ENCODE data around the gene KRTAP4-8. TPM values are rescaled to one million over a fixed set of nuclear protein-coding genes. Genes with fewer than 3 reads are reported as not detected.
"Not testable (repeated sequence)": the region's sequence is repeated elsewhere in the genome, so short reads cannot be mapped to it uniquely, and the experiment has no call there.

KRTAP4-8 gene
- total RNA-seq, 4 donors from 2014 or later = not detected

DNA sequence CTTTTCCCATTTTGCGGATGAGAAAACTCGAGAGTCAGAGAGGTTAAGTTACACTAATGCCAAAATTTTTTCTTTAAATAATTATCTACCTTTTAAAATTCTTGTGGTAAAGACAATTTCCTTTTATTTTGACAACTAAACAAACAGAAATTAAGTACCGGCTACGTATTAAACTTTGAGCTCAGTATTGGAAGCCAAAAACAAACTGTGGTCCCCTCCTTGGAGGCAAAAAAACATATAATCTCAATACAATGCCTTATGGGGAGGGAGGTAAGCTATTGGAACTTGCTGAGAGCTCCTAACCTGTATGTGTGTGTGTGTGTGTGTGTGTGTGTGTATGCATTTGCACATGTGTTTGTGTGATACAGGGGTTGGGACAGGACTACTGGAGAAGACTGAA lies 34.5 kb downstream of the KRTAP4-8 start:
- no peaks in the 10 kb centered on the region for H3K4me1 ChIP-seq
- no peak overlapping the region for H3K4me3 ChIP-seq
- TF ChIP-seq, protein P1, sequence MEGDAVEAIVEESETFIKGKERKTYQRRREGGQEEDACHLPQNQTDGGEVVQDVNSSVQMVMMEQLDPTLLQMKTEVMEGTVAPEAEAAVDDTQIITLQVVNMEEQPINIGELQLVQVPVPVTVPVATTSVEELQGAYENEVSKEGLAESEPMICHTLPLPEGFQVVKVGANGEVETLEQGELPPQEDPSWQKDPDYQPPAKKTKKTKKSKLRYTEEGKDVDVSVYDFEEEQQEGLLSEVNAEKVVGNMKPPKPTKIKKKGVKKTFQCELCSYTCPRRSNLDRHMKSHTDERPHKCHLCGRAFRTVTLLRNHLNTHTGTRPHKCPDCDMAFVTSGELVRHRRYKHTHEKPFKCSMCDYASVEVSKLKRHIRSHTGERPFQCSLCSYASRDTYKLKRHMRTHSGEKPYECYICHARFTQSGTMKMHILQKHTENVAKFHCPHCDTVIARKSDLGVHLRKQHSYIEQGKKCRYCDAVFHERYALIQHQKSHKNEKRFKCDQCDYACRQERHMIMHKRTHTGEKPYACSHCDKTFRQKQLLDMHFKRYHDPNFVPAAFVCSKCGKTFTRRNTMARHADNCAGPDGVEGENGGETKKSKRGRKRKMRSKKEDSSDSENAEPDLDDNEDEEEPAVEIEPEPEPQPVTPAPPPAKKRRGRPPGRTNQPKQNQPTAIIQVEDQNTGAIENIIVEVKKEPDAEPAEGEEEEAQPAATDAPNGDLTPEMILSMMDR (IDR thresholded peaks at IDR 0.05) = no peak
- no peak for DNase-seq
- H3K36me3 ChIP-seq = no peaks in the 10 kb centered on the region
- H3K9me3 ChIP-seq = no peaks in the 10 kb centered on the region
- H3K27ac ChIP-seq = no peak overlapping the region
- no peaks in the 10 kb centered on the region for H3K27me3 ChIP-seq

DNA sequence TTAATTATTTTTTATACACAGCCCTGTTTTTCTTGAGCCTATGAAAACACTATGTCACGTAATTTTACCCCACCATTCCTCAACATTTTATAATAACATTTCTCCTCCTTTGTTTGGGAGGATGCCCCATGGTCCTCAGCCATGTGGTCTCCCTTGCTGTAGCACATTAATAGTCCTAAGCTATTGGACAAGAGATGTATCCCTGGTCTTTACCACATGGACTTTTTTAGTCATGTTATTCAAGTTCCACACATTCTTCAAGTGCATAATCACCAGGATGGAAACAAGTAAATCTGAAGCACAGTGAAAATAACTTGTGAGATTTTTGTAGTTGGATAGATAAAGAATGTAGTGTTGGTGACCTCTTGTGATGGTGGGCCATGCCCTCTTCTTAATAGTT lies 36.0 kb downstream of the KRTAP4-8 start:
- Histone ChIP-seq H3K4me3 (no peak overlapping the region), H3K9me3 (no peaks in the 10 kb centered on the region), H3K36me3 (no peaks in the 10 kb centered on the region), H3K4me1 (no peaks in the 10 kb centered on the region), H3K27ac (no peak overlapping the region), H3K27me3 (no peaks in the 10 kb centered on the region)
- no peak for TF ChIP-seq POLR2A (IDR thresholded peaks at IDR 0.05)
- TF ChIP-seq, protein P1 (IDR thresholded peaks at IDR 0.05) = no peak
- no peak for DNase-seq

DNA sequence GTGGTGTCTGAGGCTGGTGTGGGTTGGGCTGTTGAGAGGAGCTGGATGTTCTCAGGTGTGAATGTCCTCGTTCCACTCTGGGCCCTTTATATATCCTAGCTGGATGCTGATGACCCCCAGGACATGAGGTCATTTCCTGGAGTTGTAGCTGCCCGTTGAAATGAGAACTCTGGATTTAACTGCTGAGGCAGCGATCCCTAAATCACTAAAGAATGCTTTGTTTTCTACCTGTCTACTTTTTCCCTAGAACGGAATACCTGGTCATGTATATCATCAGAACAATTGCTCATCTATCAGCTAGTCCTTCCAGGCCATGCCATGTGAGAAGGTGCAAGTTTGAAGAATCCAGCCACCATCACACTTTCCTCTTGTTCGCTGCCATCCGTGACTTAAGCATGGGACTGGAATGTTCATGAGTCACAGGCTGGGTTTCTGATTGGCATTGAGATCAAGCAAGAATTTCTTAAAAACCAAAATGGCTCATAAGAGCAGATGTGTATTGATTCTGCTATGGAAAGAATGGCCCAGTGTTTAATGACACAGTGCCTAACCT lies 37.8 kb downstream of the KRTAP4-8 start, which contains the start of gene KRTAP2-3:
KRTAP2-3 (minus strand) TSS at position 63 of the 553 bp plus-strand sequence. CDS start 64 bp downstream, outside the sequence.
- no peaks in the 10 kb centered on the region for H3K36me3 ChIP-seq
- DNase-seq = no peak
- TF ChIP-seq, protein P1 (IDR thresholded peaks at IDR 0.05) = no peak
- no peak for TF ChIP-seq POLR2A (IDR thresholded peaks at IDR 0.05)
- no peaks in the 10 kb centered on the region for H3K9me3 ChIP-seq
- H3K27ac ChIP-seq = no peak within 1 kb of the TSS
- H3K27me3 ChIP-seq = no peaks in the 10 kb centered on the region
- no peaks in the 10 kb centered on the region for H3K4me1 ChIP-seq
- H3K4me3 ChIP-seq = no peak within 1 kb of the TSS

DNA sequence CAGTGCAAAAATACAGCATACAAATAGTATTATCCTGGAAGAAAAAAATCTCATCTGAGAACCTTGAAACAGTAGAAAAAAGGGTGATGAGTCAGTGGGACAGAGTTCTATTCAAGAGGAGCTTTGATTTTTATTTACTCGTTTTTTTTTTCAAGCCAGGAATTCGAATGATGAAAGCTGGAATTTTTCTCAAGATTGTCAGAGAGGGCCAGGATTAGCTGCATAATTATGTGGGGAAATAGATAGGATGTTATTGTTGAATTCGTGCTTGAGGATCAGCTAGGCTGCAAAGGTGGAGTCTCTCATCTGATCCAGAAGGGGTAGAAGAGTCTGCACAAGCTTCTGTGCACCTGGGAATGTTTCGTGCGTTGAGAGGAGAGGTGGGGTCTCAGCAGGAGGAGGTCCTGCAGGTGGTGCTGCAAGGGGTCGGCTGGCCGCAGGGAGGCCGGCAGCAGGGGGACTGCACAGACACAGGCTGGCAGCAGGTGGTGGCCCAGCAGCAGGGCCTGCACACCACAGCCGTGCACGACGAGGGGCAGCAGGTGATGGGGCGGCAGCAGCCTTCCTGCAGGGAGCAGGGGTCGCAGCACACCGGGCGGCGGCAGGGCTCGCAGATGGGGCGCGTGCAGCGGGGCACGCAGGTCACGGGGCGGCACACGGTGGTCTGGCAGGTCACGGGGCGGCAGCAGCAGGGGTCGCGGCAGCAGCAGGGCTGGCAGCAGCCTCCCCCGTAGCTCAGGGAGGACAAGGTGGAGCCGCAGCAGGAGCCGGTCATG lies 38.5 kb downstream of the KRTAP4-8 start:
- H3K4me1 ChIP-seq, H3K27me3 ChIP-seq, H3K9me3 ChIP-seq, H3K36me3 ChIP-seq, H3K4me3 ChIP-seq, DNase-seq, H3K27ac ChIP-seq: not testable (repeated sequence)

DNA sequence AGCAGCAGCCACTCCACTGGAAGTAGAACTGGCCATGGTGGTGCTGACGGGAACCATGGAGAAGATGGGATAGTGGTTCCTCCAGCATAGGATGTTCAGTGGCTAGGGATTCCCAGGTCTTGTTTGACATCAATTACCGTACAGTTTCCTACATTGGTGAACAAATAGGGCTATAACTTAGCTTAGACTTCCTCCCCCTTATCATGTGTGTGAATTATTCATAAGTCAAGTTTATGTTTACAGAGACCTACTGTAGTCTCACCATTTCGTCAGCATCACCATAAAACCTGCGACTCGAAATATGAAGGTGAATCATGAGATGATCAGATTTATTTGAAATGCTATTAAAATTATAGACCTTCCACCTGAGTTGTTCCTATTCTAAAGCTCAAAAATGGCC lies 39.2 kb downstream of the KRTAP4-8 start:
- Histone ChIP-seq H3K4me3 (no peak overlapping the region), H3K36me3 (no peaks in the 10 kb centered on the region), H3K27me3 (no peaks in the 10 kb centered on the region), H3K27ac (no peak overlapping the region), H3K4me1 (no peaks in the 10 kb centered on the region), H3K9me3 (no peaks in the 10 kb centered on the region)
- DNase-seq = no peak
- TF ChIP-seq, protein P1 (IDR thresholded peaks at IDR 0.05) = no peak
- no peak for TF ChIP-seq POLR2A (IDR thresholded peaks at IDR 0.05)

DNA sequence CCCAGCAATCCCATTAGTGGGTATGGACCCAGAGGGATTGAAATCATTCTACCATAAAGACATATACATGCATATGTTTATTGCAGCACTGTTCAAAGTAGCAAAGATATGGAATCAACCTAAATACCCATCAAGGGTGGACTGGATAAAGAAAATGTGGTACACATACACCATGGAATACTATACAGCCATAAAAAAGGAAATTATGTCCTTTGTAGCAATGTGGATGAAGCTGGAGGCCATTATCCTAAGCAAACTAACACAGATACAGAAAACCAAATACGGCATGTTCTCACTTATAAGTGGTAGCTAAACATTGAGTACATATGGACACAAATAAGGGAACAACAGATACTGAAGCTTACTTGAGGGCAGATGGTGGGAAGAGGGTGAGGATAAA lies 40.4 kb downstream of the KRTAP4-8 start:
- H3K9me3 ChIP-seq = no peaks in the 10 kb centered on the region

DNA sequence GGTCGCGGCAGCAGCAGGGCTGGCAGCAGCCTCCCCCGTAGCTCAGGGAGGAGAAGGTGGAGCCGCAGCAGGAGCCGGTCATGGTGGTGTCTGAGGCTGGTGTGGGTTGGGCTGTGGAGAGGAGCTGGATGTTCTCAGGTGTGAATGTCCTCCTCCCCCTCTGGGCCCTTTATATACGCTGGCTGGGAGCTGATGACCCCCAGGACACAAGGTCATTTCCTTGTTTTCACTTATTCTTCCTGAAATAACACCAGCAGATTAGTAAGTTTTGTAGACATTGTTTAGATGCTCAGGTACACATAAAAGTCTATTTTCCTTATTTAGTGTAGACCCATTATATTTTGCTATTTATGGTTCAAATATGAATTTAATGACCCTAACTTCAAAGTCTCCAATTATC lies 42.8 kb downstream of the KRTAP4-8 start, which contains the start of gene KRTAP2-2:
KRTAP2-2 (minus strand) TSS at position 101 of the 400 bp plus-strand sequence; CDS start at position 82, 19 bp downstream.
- H3K27me3 ChIP-seq, DNase-seq, H3K9me3 ChIP-seq, H3K4me1 ChIP-seq, H3K36me3 ChIP-seq, H3K4me3 ChIP-seq, H3K27ac ChIP-seq: not testable (repeated sequence)

More for the DNA sequence above, 40.4 kb downstream of the KRTAP4-8 start:
- no peaks in the 10 kb centered on the region for H3K4me1 ChIP-seq
- H3K4me3 ChIP-seq = no peak overlapping the region
- H3K27me3 ChIP-seq = no peaks in the 10 kb centered on the region
- H3K36me3 ChIP-seq = no peaks in the 10 kb centered on the region
- TF ChIP-seq, protein P1 (IDR thresholded peaks at IDR 0.05) = no peak
- no peak for TF ChIP-seq POLR2A (IDR thresholded peaks at IDR 0.05)
- no peak overlapping the region for H3K27ac ChIP-seq
- DNase-seq = no peak

DNA sequence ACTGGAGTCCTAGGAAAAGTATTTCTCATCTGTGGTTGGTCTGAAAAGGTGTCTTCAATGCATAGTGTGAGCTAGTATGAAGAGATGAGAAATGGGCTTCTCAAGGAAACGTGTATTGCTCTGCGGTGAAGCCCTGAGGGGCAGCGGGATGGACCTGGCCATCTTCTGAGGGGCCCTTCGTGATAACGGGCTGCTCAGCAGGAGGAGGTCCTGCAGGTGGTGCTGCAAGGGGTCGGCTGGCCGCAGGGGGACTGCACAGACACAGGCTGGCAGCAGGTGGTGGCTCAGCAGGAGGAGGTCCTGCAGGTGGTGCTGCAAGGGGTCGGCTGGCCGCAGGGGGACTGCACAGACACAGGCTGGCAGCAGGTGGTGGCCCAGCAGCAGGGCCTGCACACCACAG lies 43.4 kb downstream of the KRTAP4-8 start:
- not testable (repeated sequence) for H3K9me3 ChIP-seq, H3K4me1 ChIP-seq, H3K4me3 ChIP-seq, DNase-seq, H3K36me3 ChIP-seq, H3K27me3 ChIP-seq, H3K27ac ChIP-seq
